IMR-90 (cell line): ENCODE measurements around the gene PGGHG. TPM values are rescaled to one million over a fixed set of nuclear protein-coding genes. Genes with fewer than 3 reads are reported as not detected.

Experiments used
- ATAC-seq: fragments of 200-7000 bp; cut with Tn5 transposase; 2 replicates; pipeline ENCODE4 v1.9.1; 2020; ENCODE audit warnings: low read depth, mild to moderate bottlenecking, moderate library complexity
- BruUV-seq: library from RNA; stranded (reverse); fragments of 400-500 nt; replicated peaks from 2 replicates; lab custom pipeline; 2021; lab: Mats Ljungman, UMichigan
- CTCF ChIA-PET: fragments of 300-600 bp; formaldehyde crosslinking; extraction: SDS; loops from one replicate; lab custom pipeline; 2021; ENCODE audit warnings: antibody characterized with exemption; lab: Yijun Ruan, JAX
- POLR2A ChIA-PET: fragments of 300-600 bp; sonication (Branson Sonifier 250); formaldehyde crosslinking; loops from one replicate; lab custom pipeline; 2022; ENCODE audit warnings: antibody characterized with exemption; ENCODE audit not compliant: unreplicated experiment; lab: Charles Lee
- DNase-seq: peaks from one replicate; pipeline ENCODE4 v3.0.0; 2013
- H2AFZ ChIP-seq: replicated peaks from 2 replicates; pipeline ENCODE3; 2013; ENCODE audit warnings: low read length, mild to moderate bottlenecking; ENCODE audit not compliant: poor library complexity
- H2AK5ac ChIP-seq: 2 replicates; pipeline ENCODE4 v1.6.1; 2013; ENCODE audit warnings: low read depth, low read length, inconsistent platforms
- H2AK9ac ChIP-seq: replicated peaks from 2 replicates; pipeline ENCODE3; 2013; ENCODE audit warnings: mild to moderate bottlenecking, low read depth, low read length, moderate library complexity; ENCODE audit not compliant: poor library complexity
- H2BK120ac ChIP-seq: 2 replicates; pipeline ENCODE4 v1.6.1; 2013; ENCODE audit warnings: low read depth, low read length, inconsistent platforms
- H2BK15ac ChIP-seq: 3 replicates; pipeline ENCODE4 v1.6.1; 2013; ENCODE audit warnings: low read depth, low read length, inconsistent platforms
- H2BK20ac ChIP-seq: 2 replicates; pipeline ENCODE4 v1.6.1; 2013; ENCODE audit warnings: low read depth, mild to moderate bottlenecking, inconsistent platforms, low read length, moderate library complexity
- H2BK5ac ChIP-seq: 2 replicates; pipeline ENCODE4 v1.6.1; 2013; ENCODE audit warnings: mild to moderate bottlenecking, low read depth, low read length, inconsistent platforms; ENCODE audit not compliant: poor library complexity, severe bottlenecking
- H3K14ac ChIP-seq: replicated peaks from 2 replicates; pipeline ENCODE4 v1.6.1; 2013; ENCODE audit warnings: low read depth, low read length, inconsistent platforms
- H3K18ac ChIP-seq: 2 replicates; pipeline ENCODE4 v1.6.1; 2013; ENCODE audit warnings: low read depth, low read length, control low read depth
- H3K23ac ChIP-seq: 2 replicates; pipeline ENCODE4 v1.6.1; 2013; ENCODE audit warnings: low read depth, low read length, inconsistent platforms
- H3K27ac ChIP-seq: 2 replicates; pipeline ENCODE4 v1.5.1; 2013; ENCODE audit warnings: mild to moderate bottlenecking, control low read depth, low read length; ENCODE audit not compliant: insufficient read depth
- H3K27me3 ChIP-seq: 2 replicates; pipeline ENCODE4 v1.6.1; 2013; ENCODE audit warnings: low read length; ENCODE audit not compliant: control insufficient read depth, insufficient read depth
- H3K36me3 ChIP-seq: 2 replicates; pipeline ENCODE4 v1.6.1; 2013; ENCODE audit warnings: low read length, mixed read lengths; ENCODE audit not compliant: control insufficient read depth, insufficient read depth
- H3K4ac ChIP-seq: 2 replicates; pipeline ENCODE4 v1.6.1; 2013; ENCODE audit warnings: low read depth, low read length, inconsistent platforms
- H3K4me1 ChIP-seq: 2 replicates; pipeline ENCODE4 v1.6.1; 2013; ENCODE audit warnings: low read length, mixed read lengths; ENCODE audit not compliant: control insufficient read depth, insufficient read depth
- H3K4me2 ChIP-seq: 2 replicates; pipeline ENCODE4 v1.6.1; 2013; ENCODE audit warnings: low read depth, mild to moderate bottlenecking, control low read depth, low read length, moderate library complexity
- H3K4me3 ChIP-seq: 2 replicates; pipeline ENCODE4 v1.5.1; 2013; ENCODE audit warnings: low read depth, mild to moderate bottlenecking, control low read depth, low read length, moderate library complexity; ENCODE audit not compliant: insufficient read depth
- H3K56ac ChIP-seq: 2 replicates; pipeline ENCODE4 v1.6.1; 2013; ENCODE audit warnings: low read length, inconsistent platforms; ENCODE audit not compliant: insufficient read depth; ENCODE audit errors: extremely low read depth
- H3K79me1 ChIP-seq, 2 experiments: 2 replicates each; pipeline ENCODE4 v1.6.1; 2013; ENCODE audit warnings: low read length in 2 of 2, inconsistent platforms in 1 of 2, low read depth in 1 of 2
- H3K9ac ChIP-seq: 2 replicates; pipeline ENCODE4 v1.6.1; 2013; ENCODE audit warnings: low read depth, low read length, control low read depth
- H3K9me1 ChIP-seq: 2 replicates; pipeline ENCODE4 v1.6.1; 2013; ENCODE audit warnings: low read length, inconsistent platforms; ENCODE audit not compliant: insufficient read depth
- H3K9me3 ChIP-seq: 2 replicates; pipeline ENCODE4 v1.6.1; 2013; ENCODE audit warnings: low read length; ENCODE audit not compliant: control insufficient read depth, insufficient read depth
- H4K20me1 ChIP-seq: 2 replicates; pipeline ENCODE4 v1.6.1; 2013; ENCODE audit warnings: low read length, inconsistent platforms; ENCODE audit not compliant: insufficient read depth
- H4K5ac ChIP-seq: 2 replicates; pipeline ENCODE4 v1.6.1; 2013; ENCODE audit warnings: mild to moderate bottlenecking, low read depth, low read length, control low read depth
- H4K8ac ChIP-seq, 2 experiments: 2 replicates each; pipeline ENCODE4 v1.6.1; 2013; ENCODE audit warnings: low read depth in 2 of 2, low read length in 2 of 2, control low read depth in 1 of 2, inconsistent platforms in 1 of 2
- H4K91ac ChIP-seq: 2 replicates; pipeline ENCODE4 v1.6.1; 2013; ENCODE audit warnings: low read depth, low read length, inconsistent platforms; ENCODE audit not compliant: insufficient read depth
- CHD1 ChIP-seq: IDR thresholded peaks from 2 replicates; pipeline ENCODE4 v1.6.1; 2012; ENCODE audit warnings: low read depth, low read length, improper control_type of control experiment
- CTCF ChIP-seq: conservative IDR thresholded peaks from 2 replicates; pipeline ENCODE4 v1.5.1; 2012; ENCODE audit warnings: mild to moderate bottlenecking, low read depth, low read length, improper control_type of control experiment
- FOS ChIP-seq: fragments of 150-350 bp; IDR thresholded peaks from 2 replicates; pipeline ENCODE4 v1.6.1; 2016; ENCODE audit warnings: low read depth, low read length
- MAFK ChIP-seq: IDR thresholded peaks from 2 replicates; pipeline ENCODE4 v1.6.1; 2012; ENCODE audit warnings: low read depth, low read length, improper control_type of control experiment
- MAZ ChIP-seq: IDR thresholded peaks from 2 replicates; pipeline ENCODE4 v1.6.1; 2012; ENCODE audit warnings: low read depth, mild to moderate bottlenecking, low read length, improper control_type of control experiment, moderate library complexity, borderline replicate concordance
- MXI1 ChIP-seq: IDR thresholded peaks from 2 replicates; pipeline ENCODE4 v1.6.1; 2012; ENCODE audit warnings: low read depth, mild to moderate bottlenecking, low read length, moderate library complexity, borderline replicate concordance
- POLR2A ChIP-seq: IDR thresholded peaks from 2 replicates; pipeline ENCODE4 v1.6.1; 2012; ENCODE audit warnings: mild to moderate bottlenecking, low read depth, low read length
- RAD21 ChIP-seq: IDR thresholded peaks from 2 replicates; pipeline ENCODE4 v1.6.1; 2012; ENCODE audit warnings: low read length, improper control_type of control experiment
- RCOR1 ChIP-seq: IDR thresholded peaks from 2 replicates; pipeline ENCODE4 v1.6.1; 2012; ENCODE audit warnings: mild to moderate bottlenecking, low read length, improper control_type of control experiment; ENCODE audit not compliant: insufficient replicate concordance
- RFX5 ChIP-seq: IDR thresholded peaks from 2 replicates; pipeline ENCODE4 v1.8.0; 2012; ENCODE audit warnings: low read depth, mild to moderate bottlenecking, low read length, moderate library complexity
- SMC3 ChIP-seq: fragments of 150-350 bp; IDR thresholded peaks from 2 replicates; pipeline ENCODE4 v1.6.1; 2016; ENCODE audit warnings: low read depth, mild to moderate bottlenecking, antibody characterized with exemption, low read length, moderate library complexity
- WGBS, 2 experiments: methylation state at CpG; one replicate each; pipeline versions ENCODE4 v1.1.5 to v1.1.7; 2013; ENCODE audit warnings: missing lambda C conversion rate in 2 of 2; ENCODE audit not compliant: insufficient read length in 1 of 2; ENCODE audit errors: extremely low coverage in 2 of 2; 5-methylcytosine and 5-hydroxymethylcytosine counted together
- dilution Hi-C: fragments of 300-500 bp; cut with HindIII; formaldehyde crosslinking; loops from one replicate; pipeline ENCODE4 v1.14.3; 2018; ENCODE audit warnings: low sequenced_read_pairs; ENCODE audit not compliant: unreplicated experiment
- in situ Hi-C: fragments of 300-500 bp; cut with MboI; formaldehyde crosslinking; loops from 3 replicates; pipeline ENCODE4 v1.14.3; 2019; ENCODE audit warnings: low sequenced_read_pairs, inconsistent platforms, mixed read lengths
- intact Hi-C: fragments of 100-400 bp; cut with micrococcal nuclease; formaldehyde crosslinking; loops from 2 replicates; pipeline ENCODE4 v1.10.0; 2022
- polyA plus RNA-seq, 3 experiments: library from polyadenylated mRNA; depleted of rRNA; stranded (reverse); fragments of >200 nt; gene quantifications; 2 replicates each; pipeline ENCODE4 v1.2.3, GENCODE V29; 2012; ENCODE audit warnings: low replicate concordance in 1 of 3
- total RNA-seq: library from RNA; depleted of rRNA; stranded (reverse); fragments of >200 nt; gene quantifications from 2 replicates; pipeline ENCODE4 v1.2.3, GENCODE V29; 2012
- TF ChIP-seq, protein P1 (sequence below): fragments of 150-350 bp; IDR thresholded peaks from 2 replicates; pipeline ENCODE4 v1.6.1; 2016; ENCODE audit warnings: low read depth, mild to moderate bottlenecking, low read length, moderate library complexity, borderline replicate concordance

Gene PGGHG
- total and polyA plus RNA-seq, 2 of the 4 experiments (the other 2 are of a cell fraction): 1.8 to 17.0 TPM

GRCh38 chr11:261624-262023, 27.3 kb upstream of the PGGHG start:
- no peak overlapping the region for H4K8ac ChIP-seq
- peaks cover 10% of the 10 kb centered on the region for H3K27me3 ChIP-seq
- WGBS, 2 experiments: no CpG with 5 or more reads among the region's 4 CpGs
- dilution Hi-C loops: no loop called here
- no peak overlapping the region for H3K9ac ChIP-seq
- no peak overlapping the region for H2BK120ac ChIP-seq
- no peak overlapping the region for H2AK9ac ChIP-seq
- no peak overlapping the region for H2BK15ac ChIP-seq
- no peak overlapping the region for H2AK5ac ChIP-seq
- H3K4me1 ChIP-seq: no peaks in the 10 kb centered on the region
- H3K14ac ChIP-seq: no peak overlapping the region
- intact Hi-C loops: no loop called here
- in situ Hi-C loops: no loop called here
- TF ChIP-seq MAFK: no peak
- TF ChIP-seq MAZ: no peak
- TF ChIP-seq FOS: no peak
- TF ChIP-seq SMC3: no peak
- TF ChIP-seq RCOR1: no peak
- no peak for TF ChIP-seq CTCF
- TF ChIP-seq, protein P1, sequence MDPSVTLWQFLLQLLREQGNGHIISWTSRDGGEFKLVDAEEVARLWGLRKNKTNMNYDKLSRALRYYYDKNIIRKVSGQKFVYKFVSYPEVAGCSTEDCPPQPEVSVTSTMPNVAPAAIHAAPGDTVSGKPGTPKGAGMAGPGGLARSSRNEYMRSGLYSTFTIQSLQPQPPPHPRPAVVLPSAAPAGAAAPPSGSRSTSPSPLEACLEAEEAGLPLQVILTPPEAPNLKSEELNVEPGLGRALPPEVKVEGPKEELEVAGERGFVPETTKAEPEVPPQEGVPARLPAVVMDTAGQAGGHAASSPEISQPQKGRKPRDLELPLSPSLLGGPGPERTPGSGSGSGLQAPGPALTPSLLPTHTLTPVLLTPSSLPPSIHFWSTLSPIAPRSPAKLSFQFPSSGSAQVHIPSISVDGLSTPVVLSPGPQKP: no peak
- no peak for TF ChIP-seq POLR2A
- TF ChIP-seq RFX5: no peak
- TF ChIP-seq RAD21: no peak
- TF ChIP-seq CHD1: no peak
- no peak for TF ChIP-seq MXI1
- no peaks in the 10 kb centered on the region; the same call in 1 of the 2 replicates for H3K9me1 ChIP-seq
- H3K56ac ChIP-seq: no peak overlapping the region
- H3K9me3 ChIP-seq: no peaks in the 10 kb centered on the region
- H3K4me2 ChIP-seq: no peak overlapping the region
- ATAC-seq (no peak), DNase-seq (no peak)
- H4K5ac ChIP-seq: no peak overlapping the region
- no peak overlapping the region for H3K27ac ChIP-seq
- H2BK20ac ChIP-seq: no peak overlapping the region
- no peaks in the 10 kb centered on the region for H3K79me1 ChIP-seq
- H3K23ac ChIP-seq: no peak overlapping the region
- no peak overlapping the region for H3K4me3 ChIP-seq
- BruUV-seq: no TSS peak
- CTCF ChIA-PET: interaction anchor here (1.8 kb wide), 1 partner anchor 11 kb away, joined by 8 read pairs; no protein-coding TSS in a partner anchor
- no peaks in the 10 kb centered on the region for H4K20me1 ChIP-seq
- H3K18ac ChIP-seq: no peak overlapping the region
- POLR2A ChIA-PET: no interaction called here
- no peaks in the 10 kb centered on the region for H3K36me3 ChIP-seq
- H2AFZ ChIP-seq: no peak overlapping the region
- H2BK5ac ChIP-seq: no peak overlapping the region
- no peak overlapping the region for H3K4ac ChIP-seq
- no peak overlapping the region for H4K91ac ChIP-seq
